ENCODE data around the gene BGN.

Gene BGN

GRCh38 chrX:153513265-153513664 lies 18.5 kb downstream of the BGN start:
- no peak for DNase-seq (ENCODE audit: low spot score)
- in situ Hi-C loops (cut with MboI; ENCODE audit: low pct_unique_long_range_greater_than_20kb, low sequenced_read_pairs, unreplicated experiment), result no loop called here
- TF ChIP-seq, protein P1, sequence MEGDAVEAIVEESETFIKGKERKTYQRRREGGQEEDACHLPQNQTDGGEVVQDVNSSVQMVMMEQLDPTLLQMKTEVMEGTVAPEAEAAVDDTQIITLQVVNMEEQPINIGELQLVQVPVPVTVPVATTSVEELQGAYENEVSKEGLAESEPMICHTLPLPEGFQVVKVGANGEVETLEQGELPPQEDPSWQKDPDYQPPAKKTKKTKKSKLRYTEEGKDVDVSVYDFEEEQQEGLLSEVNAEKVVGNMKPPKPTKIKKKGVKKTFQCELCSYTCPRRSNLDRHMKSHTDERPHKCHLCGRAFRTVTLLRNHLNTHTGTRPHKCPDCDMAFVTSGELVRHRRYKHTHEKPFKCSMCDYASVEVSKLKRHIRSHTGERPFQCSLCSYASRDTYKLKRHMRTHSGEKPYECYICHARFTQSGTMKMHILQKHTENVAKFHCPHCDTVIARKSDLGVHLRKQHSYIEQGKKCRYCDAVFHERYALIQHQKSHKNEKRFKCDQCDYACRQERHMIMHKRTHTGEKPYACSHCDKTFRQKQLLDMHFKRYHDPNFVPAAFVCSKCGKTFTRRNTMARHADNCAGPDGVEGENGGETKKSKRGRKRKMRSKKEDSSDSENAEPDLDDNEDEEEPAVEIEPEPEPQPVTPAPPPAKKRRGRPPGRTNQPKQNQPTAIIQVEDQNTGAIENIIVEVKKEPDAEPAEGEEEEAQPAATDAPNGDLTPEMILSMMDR (IDR thresholded peaks at IDR 0.05; ENCODE audit: extremely low read depth, insufficient read depth, missing control alignments), result no peak

- in situ Hi-C loops (cut with MboI; ENCODE audit: low pct_unique_long_range_greater_than_20kb, low sequenced_read_pairs, unreplicated experiment), result no loop called here
- TF ChIP-seq, protein P1 (IDR thresholded peaks at IDR 0.05; ENCODE audit: extremely low read depth, insufficient read depth, missing control alignments), result no peak
- no peak for DNase-seq (ENCODE audit: low spot score)
Observed at GRCh38 chrX:153514259-153514658, 19.5 kb downstream of the BGN start.

DNA sequence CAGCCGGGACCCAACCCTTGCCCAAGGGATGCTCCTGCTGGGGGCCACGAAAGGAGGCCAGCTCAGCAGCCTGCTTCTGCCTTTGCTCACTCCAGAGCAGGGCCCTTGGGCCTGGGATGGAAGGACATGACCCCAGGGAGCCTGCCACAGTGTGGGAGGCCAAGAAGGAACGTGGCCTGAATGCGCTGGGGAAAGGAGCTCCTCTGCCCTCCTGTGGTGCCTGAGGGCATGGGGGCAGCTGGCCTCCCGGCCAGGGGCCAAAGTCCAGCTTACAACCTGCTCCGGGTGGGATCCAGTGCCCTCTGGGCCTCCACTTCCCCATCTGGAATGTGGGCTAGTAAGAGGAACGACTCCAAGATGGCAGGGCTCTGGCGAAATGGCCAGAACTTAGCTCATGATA lies 20.7 kb downstream of the BGN start:
- in situ Hi-C loops (cut with MboI; ENCODE audit: low pct_unique_long_range_greater_than_20kb, low sequenced_read_pairs, unreplicated experiment), result no loop called here
- DNase-seq (ENCODE audit: low spot score), result no peak
- TF ChIP-seq, protein P1 (IDR thresholded peaks at IDR 0.05; ENCODE audit: extremely low read depth, insufficient read depth, missing control alignments), result no peak

DNA sequence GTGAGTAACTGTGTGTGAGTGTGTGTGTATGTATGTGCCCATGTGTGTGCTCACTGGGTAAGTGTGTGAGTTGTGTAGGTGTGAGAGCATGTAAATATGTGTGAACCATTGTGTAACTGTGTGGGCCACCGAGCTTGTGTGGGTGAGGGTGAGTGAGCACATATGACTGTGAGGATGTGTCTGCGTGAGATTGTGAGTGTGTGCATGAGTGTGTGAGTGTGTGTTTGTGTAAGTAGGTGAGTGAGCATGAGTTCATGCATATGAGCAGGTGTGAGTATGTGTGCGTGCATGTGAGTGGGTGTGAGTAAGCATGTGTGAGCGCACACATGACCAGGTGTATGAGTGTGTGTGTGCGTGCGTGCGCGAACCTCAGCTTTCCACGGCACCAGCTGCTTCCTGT lies 21.3 kb downstream of the BGN start:
- in situ Hi-C loops (cut with MboI; ENCODE audit: low pct_unique_long_range_greater_than_20kb, low sequenced_read_pairs, unreplicated experiment), result no loop called here
- TF ChIP-seq, protein P1 (IDR thresholded peaks at IDR 0.05; ENCODE audit: extremely low read depth, insufficient read depth, missing control alignments), result no peak
- DNase-seq (ENCODE audit: low spot score), result no peak

GRCh38 chrX:153517423-153517822 lies 22.6 kb downstream of the BGN start, which contains the start of gene ATP2B3:
TSS of gene ATP2B3 (plus strand) at chrX:153517642. CDS start at chrX:153536248, 18,606 bp downstream.
- DNase-seq (ENCODE audit: low spot score), result no peak
- in situ Hi-C loops (cut with MboI; ENCODE audit: low pct_unique_long_range_greater_than_20kb, low sequenced_read_pairs, unreplicated experiment), result no loop called here
- TF ChIP-seq, protein P1 (IDR thresholded peaks at IDR 0.05; ENCODE audit: extremely low read depth, insufficient read depth, missing control alignments), result no peak

DNA sequence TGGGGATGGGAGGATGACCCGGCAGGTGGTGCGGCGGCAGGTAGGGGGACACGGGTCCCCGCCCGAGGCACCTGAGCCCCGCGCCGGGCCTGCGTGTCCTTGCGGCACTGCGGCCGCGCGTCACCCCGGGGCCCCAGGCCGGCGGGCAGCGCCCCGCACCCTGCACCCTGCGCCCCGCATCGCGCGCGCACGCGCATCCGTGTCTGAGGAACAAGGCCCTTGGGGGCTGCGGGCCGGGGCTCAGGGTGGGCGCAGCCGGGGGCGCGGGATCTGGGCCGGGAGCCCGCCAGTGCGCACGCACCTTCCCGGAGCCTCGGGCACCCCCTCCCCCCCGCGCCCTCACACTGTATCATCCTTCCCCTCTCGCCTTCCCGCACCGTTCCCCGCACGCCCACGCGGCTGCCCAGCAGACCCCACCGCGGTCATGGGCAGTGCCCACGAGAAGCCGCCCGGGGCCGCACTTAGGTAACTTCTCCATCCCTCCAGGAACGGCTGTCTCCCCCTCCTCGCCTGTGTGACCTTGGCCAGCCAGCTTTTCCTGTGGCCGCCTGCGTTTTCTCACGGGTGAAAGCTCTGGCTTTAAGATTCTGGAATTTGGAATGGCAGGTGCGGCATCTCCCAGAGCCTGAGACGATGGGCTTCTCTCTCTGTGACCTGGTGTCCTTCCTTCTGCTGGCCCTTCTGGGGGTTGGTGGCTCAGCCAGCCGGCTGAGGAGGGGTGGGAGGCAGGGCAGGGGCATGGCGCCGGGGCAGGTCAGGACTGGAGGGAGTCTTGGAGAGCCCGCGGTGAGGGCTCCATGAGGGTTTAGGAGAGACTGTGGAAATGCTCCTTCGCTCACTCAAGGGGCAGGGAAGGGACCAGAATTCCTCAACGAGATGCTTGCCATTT lies 23.4 kb downstream of the BGN start:
- in situ Hi-C loops (cut with MboI; ENCODE audit: low pct_unique_long_range_greater_than_20kb, low sequenced_read_pairs, unreplicated experiment), result no loop called here

More for the DNA sequence above, 23.4 kb downstream of the BGN start:
- DNase-seq (ENCODE audit: low spot score), result no peak
- TF ChIP-seq, protein P1 (IDR thresholded peaks at IDR 0.05; ENCODE audit: extremely low read depth, insufficient read depth, missing control alignments), result no peak
